H9 (cell line): Measurements from ENCODE around the gene DDX11. TPM values are rescaled to one million over a fixed set of nuclear protein-coding genes. Genes with fewer than 3 reads are reported as not detected.
"Not testable (repeated sequence)": the region's sequence is repeated elsewhere in the genome, so short reads cannot be mapped to it uniquely, and the experiment has no call there.

Source experiments
- DNase-seq: peaks from one replicate; pipeline ENCODE4 v3.0.0-alpha.2; 2017
- H2AFZ ChIP-seq: one replicate; pipeline ENCODE4 v1.6.1; 2013; ENCODE audit warnings: mild to moderate bottlenecking, low read length, control low read depth, moderate library complexity
- H2AK5ac ChIP-seq: 2 replicates; pipeline ENCODE4 v1.6.1; 2013; ENCODE audit warnings: low read length, control low read depth, mixed read lengths; ENCODE audit not compliant: insufficient read length
- H2BK120ac ChIP-seq: one replicate; pipeline ENCODE4 v1.6.1; 2013; ENCODE audit warnings: low read depth, mild to moderate bottlenecking, low read length, control low read depth, inconsistent platforms; ENCODE audit not compliant: poor library complexity, severe bottlenecking
- H2BK12ac ChIP-seq: 2 replicates; pipeline ENCODE4 v1.6.1; 2013; ENCODE audit warnings: low read length, control low read depth, mixed read lengths, low read depth; ENCODE audit not compliant: insufficient read length
- H2BK15ac ChIP-seq: 2 replicates; pipeline ENCODE4 v1.6.1; 2013; ENCODE audit warnings: low read depth, low read length, control low read depth
- H2BK20ac ChIP-seq: one replicate; pipeline ENCODE4 v1.6.1; 2013; ENCODE audit warnings: low read depth, mild to moderate bottlenecking, low read length, control low read depth, inconsistent platforms; ENCODE audit not compliant: poor library complexity, severe bottlenecking
- H2BK5ac ChIP-seq: 2 replicates; pipeline ENCODE4 v1.6.1; 2013; ENCODE audit warnings: low read length, control low read depth, mixed read lengths; ENCODE audit not compliant: insufficient read length
- H3K14ac ChIP-seq: 2 replicates; pipeline ENCODE4 v1.6.1; 2013; ENCODE audit warnings: low read length, control low read depth; ENCODE audit not compliant: insufficient read depth
- H3K18ac ChIP-seq: 2 replicates; pipeline ENCODE4 v1.6.1; 2013; ENCODE audit warnings: low read depth, mild to moderate bottlenecking, mixed read lengths, low read length, control low read depth; ENCODE audit not compliant: insufficient read length
- H3K23ac ChIP-seq: 2 replicates; pipeline ENCODE4 v1.6.1; 2013; ENCODE audit warnings: low read length, control low read depth, mixed read lengths, low read depth; ENCODE audit not compliant: insufficient read length
- H3K23me2 ChIP-seq: 2 replicates; pipeline ENCODE4 v1.6.1; 2013; ENCODE audit warnings: low read depth, mild to moderate bottlenecking, mixed read lengths, low read length, control low read depth; ENCODE audit not compliant: insufficient read length, poor library complexity, severe bottlenecking
- H3K27ac ChIP-seq: 2 replicates; pipeline ENCODE4 v1.5.1; 2013; ENCODE audit warnings: low read length, control low read depth, mixed read lengths, low read depth; ENCODE audit not compliant: insufficient read length
- H3K27me3 ChIP-seq: 2 replicates; pipeline ENCODE4 v1.6.1; 2013; ENCODE audit warnings: low read length, control low read depth, inconsistent platforms; ENCODE audit not compliant: insufficient read depth
- H3K4ac ChIP-seq: 2 replicates; pipeline ENCODE4 v1.6.1; 2013; ENCODE audit warnings: low read depth, mild to moderate bottlenecking, control low read depth, inconsistent platforms, low read length, moderate library complexity
- H3K4me1 ChIP-seq: 2 replicates; pipeline ENCODE4 v1.6.1; 2013; ENCODE audit warnings: low read length, control low read depth, inconsistent platforms; ENCODE audit not compliant: insufficient read depth
- H3K4me2 ChIP-seq: 2 replicates; pipeline ENCODE4 v1.6.1; 2013; ENCODE audit warnings: low read length, control low read depth, mixed read lengths; ENCODE audit not compliant: insufficient read length, insufficient read depth
- H3K56ac ChIP-seq: 2 replicates; pipeline ENCODE4 v1.6.1; 2013; ENCODE audit warnings: low read depth, mild to moderate bottlenecking, mixed read lengths, low read length, control low read depth; ENCODE audit not compliant: insufficient read length
- H3K79me1 ChIP-seq: 2 replicates; pipeline ENCODE4 v1.6.1; 2013; ENCODE audit warnings: low read depth, mild to moderate bottlenecking, moderate library complexity, low read length, control low read depth, inconsistent platforms; ENCODE audit not compliant: insufficient read depth, poor library complexity, severe bottlenecking
- H3K79me2 ChIP-seq: 2 replicates; pipeline ENCODE4 v1.6.1; 2013; ENCODE audit warnings: low read length, control low read depth, inconsistent platforms; ENCODE audit not compliant: insufficient read depth
- H3K9ac ChIP-seq: 2 replicates; pipeline ENCODE4 v1.6.1; 2013; ENCODE audit warnings: low read length, control low read depth, mixed read lengths; ENCODE audit not compliant: insufficient read length; ENCODE audit errors: extremely low read depth
- H3K9me3 ChIP-seq: one replicate; pipeline ENCODE4 v1.6.1; 2013; ENCODE audit warnings: low read depth, low read length, inconsistent platforms; ENCODE audit not compliant: control insufficient read depth
- H3T11ph ChIP-seq: one replicate; pipeline ENCODE4 v1.6.1; 2013; ENCODE audit warnings: mild to moderate bottlenecking, low read length, control low read depth, inconsistent platforms
- H4K20me1 ChIP-seq: one replicate; pipeline ENCODE4 v1.6.1; 2013; ENCODE audit not compliant: control insufficient read depth, insufficient read length, insufficient read depth
- H4K5ac ChIP-seq: 2 replicates; pipeline ENCODE4 v1.6.1; 2013; ENCODE audit warnings: low read depth, mild to moderate bottlenecking, mixed read lengths, low read length, control low read depth; ENCODE audit not compliant: insufficient read length
- H4K8ac ChIP-seq: replicated peaks from 2 replicates; pipeline ENCODE4 v1.6.1; 2013; ENCODE audit warnings: low read length, control low read depth, mixed read lengths, low read depth; ENCODE audit not compliant: insufficient read length
- H4K91ac ChIP-seq: 2 replicates; pipeline ENCODE4 v1.6.1; 2013; ENCODE audit warnings: low read depth, mild to moderate bottlenecking, moderate library complexity, mixed read lengths, low read length, control low read depth; ENCODE audit not compliant: insufficient read length
- H3K27ac Mint-ChIP-seq, 3 experiments: 2 replicates in 2 of 3; 3 replicates in 1 of 3; pipeline ENCODE4 v1.8.0; 2020 to 2021; ENCODE audit warnings: mixed read lengths in 3 of 3, mild to moderate bottlenecking in 1 of 3, moderate library complexity in 1 of 3
- H3K27me3 Mint-ChIP-seq: 2 replicates; pipeline ENCODE4 v1.8.0; 2021; ENCODE audit warnings: low read depth, mild to moderate bottlenecking, moderate library complexity, mixed read lengths
- H3K36me3 Mint-ChIP-seq, 3 experiments: 2 replicates in 2 of 3; 3 replicates in 1 of 3; pipeline ENCODE4 v1.8.0; 2020 to 2021; ENCODE audit warnings: low read depth in 3 of 3, mixed read lengths in 3 of 3; ENCODE audit not compliant: insufficient read depth in 1 of 3
- H3K4me1 Mint-ChIP-seq, 2 experiments: 2 replicates each; pipeline ENCODE4 v1.8.0; 2020; ENCODE audit warnings: mixed read lengths in 2 of 2
- H3K4me3 Mint-ChIP-seq, 2 experiments: 2 replicates in 1 of 2; 3 replicates in 1 of 2; pipeline ENCODE4 v1.8.0; 2020 to 2021; ENCODE audit warnings: mild to moderate bottlenecking in 2 of 2, mixed read lengths in 2 of 2, moderate library complexity in 1 of 2
- H3K9me3 Mint-ChIP-seq, 2 experiments: 2 replicates in 1 of 2; 3 replicates in 1 of 2; pipeline ENCODE4 v1.8.0; 2020; ENCODE audit warnings: mild to moderate bottlenecking in 2 of 2, mixed read lengths in 2 of 2, moderate library complexity in 1 of 2
- WGBS: extraction: QIAGEN DNeasy Blood & Tissue Kit; methylation state at CpG from one replicate; pipeline ENCODE4 v1.1.7; 2013; ENCODE audit warnings: missing lambda C conversion rate, low lambda C conversion rate, mixed read lengths; ENCODE audit not compliant: insufficient read length; ENCODE audit errors: extremely low coverage; 5-methylcytosine and 5-hydroxymethylcytosine counted together
- total RNA-seq: library from RNA; stranded (reverse); gene quantifications from 2 replicates; pipeline ENCODE4 v1.2.1, GENCODE V29; 2021

DDX11 gene
- total RNA-seq, 1 experiment from 2014 or later: 183 TPM

DNA sequence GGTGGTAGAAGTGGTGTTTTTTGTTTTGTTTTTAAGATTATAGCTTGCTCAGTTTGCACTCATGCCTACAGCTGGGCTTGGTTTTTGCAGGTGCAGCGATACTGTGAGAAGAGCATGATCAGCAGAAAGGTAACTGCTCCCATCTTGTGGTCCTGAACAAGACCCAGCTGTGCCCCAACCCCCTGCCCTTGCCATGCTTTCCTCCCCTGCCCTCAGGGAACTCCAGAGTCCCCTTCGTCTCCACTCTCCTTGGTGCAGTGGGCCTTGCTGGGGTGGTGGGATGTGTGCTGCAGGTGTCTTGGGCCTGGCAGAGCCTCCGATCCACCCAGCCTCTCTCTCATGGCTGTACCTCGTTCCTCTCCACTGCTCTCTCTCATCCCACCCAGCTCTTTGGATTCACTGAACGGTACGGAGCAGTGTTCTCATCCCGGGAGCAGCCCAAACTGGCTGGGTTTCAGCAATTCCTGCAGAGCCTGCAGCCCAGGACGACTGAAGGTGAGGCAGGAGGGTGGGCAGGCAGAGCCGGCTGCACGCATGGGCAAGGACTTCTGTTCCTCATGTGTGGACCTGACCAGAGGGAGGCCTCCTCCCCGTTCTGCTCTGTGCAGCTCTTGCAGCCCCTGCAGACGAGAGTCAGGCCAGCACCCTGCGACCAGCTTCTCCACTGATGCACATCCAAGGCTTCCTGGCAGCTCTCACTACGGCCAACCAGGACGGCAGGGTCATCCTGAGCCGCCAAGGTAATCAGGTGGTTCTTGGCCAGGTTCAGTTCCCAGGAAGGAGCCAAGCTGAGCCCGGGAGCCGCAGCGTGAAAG, 22.8 kb downstream of the DDX11 start:
- H3K56ac ChIP-seq, H3K23ac ChIP-seq, H3K4me3 Mint-ChIP-seq, H3K27me3 Mint-ChIP-seq, H4K8ac ChIP-seq, H4K91ac ChIP-seq, H2BK20ac ChIP-seq, H3K4ac ChIP-seq, H3K4me2 ChIP-seq, H2BK12ac ChIP-seq, H3K27me3 ChIP-seq, H3K18ac ChIP-seq, H2BK15ac ChIP-seq, H3K79me2 ChIP-seq, H3T11ph ChIP-seq, H3K27ac ChIP-seq, H2AFZ ChIP-seq, H3K79me1 ChIP-seq, H3K9me3 ChIP-seq, H2BK5ac ChIP-seq, H3K9me3 Mint-ChIP-seq, H3K4me1 Mint-ChIP-seq, H4K20me1 ChIP-seq, H2AK5ac ChIP-seq, H4K5ac ChIP-seq, H3K9ac ChIP-seq, H2BK120ac ChIP-seq, H3K14ac ChIP-seq, H3K23me2 ChIP-seq, H3K4me1 ChIP-seq: not testable (repeated sequence)
- Mint-ChIP-seq H3K36me3 (peaks cover 36 to 75% (median 73%) of the 10 kb centered on the region in 3 experiments; a peak in 6 of 7 replicates), H3K27ac (peak overlapping the region in 1 of 3 experiments; percentile 70; a peak in 2 of 7 replicates)
- WGBS: no CpG with 5 or more reads among the region's 19 CpGs
- DNase-seq: peak; percentile 26

GRCh38 chr12:31097819-31098218, 24.2 kb downstream of the DDX11 start:
- not testable (repeated sequence) for H3K56ac ChIP-seq, H3K4ac ChIP-seq, H3K9me3 ChIP-seq, H3K27me3 ChIP-seq, H3K79me1 ChIP-seq, H3K4me1 Mint-ChIP-seq, H2BK5ac ChIP-seq, H3K23ac ChIP-seq, H2BK15ac ChIP-seq, H3K18ac ChIP-seq, H3K27ac Mint-ChIP-seq, H2BK120ac ChIP-seq, H3K4me3 Mint-ChIP-seq, H3K27ac ChIP-seq, H3T11ph ChIP-seq, H4K8ac ChIP-seq, H2AFZ ChIP-seq, H2BK20ac ChIP-seq, H3K23me2 ChIP-seq, H3K4me1 ChIP-seq, H2BK12ac ChIP-seq, H3K4me2 ChIP-seq, H4K20me1 ChIP-seq, H3K9ac ChIP-seq, H4K5ac ChIP-seq, H3K9me3 Mint-ChIP-seq, H3K79me2 ChIP-seq, H2AK5ac ChIP-seq, H4K91ac ChIP-seq, H3K14ac ChIP-seq, H3K27me3 Mint-ChIP-seq
- no CpG with 5 or more reads among the region's 8 CpGs for WGBS
- H3K36me3 Mint-ChIP-seq: peaks cover 40 to 76% (median 73%) of the 10 kb centered on the region in 3 experiments; a peak in 6 of 7 replicates
- peak; percentile 19 for DNase-seq
